GM13977 (cell line): ENCODE results near the gene STYXL1.

ENCODE experiments used
- DNase-seq: peaks from one replicate; pipeline ENCODE4 v3.0.0; 2012; ENCODE audit warnings: low spot score
- in situ Hi-C: fragments of 300-500 bp; cut with MboI; formaldehyde crosslinking; loops from one replicate; pipeline ENCODE4 v1.12.0; 2022; ENCODE audit warnings: low sequenced_read_pairs, low pct_unique_long_range_greater_than_20kb, mixed read lengths, inconsistent platforms; ENCODE audit not compliant: unreplicated experiment
- TF ChIP-seq, protein P1 (sequence below): IDR thresholded peaks from 2 replicates; pipeline ENCODE4 v1.5.1; 2012; ENCODE audit warnings: mild to moderate bottlenecking, control low read depth; ENCODE audit not compliant: insufficient read depth; ENCODE audit errors: extremely low read depth, missing control alignments

Gene STYXL1

DNA sequence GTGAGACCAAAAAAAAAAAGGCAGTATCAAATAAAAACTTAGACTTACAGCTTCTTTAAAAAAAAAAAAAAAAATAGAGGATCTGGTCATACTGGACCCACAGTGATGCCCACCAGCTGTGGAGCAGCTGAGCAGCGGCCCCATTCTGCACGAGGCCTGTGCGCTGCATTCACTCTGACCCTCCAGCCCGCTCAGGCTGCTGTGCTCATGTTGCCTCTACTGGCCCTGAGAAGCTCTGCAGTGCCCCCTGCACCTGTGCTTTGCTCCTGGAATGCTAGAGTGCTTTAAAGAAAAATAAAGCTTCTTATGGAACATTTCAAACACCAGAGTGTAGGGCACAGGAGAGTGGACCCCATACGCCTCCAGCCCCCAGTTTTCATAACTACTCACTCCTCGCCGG, 86.6 kb downstream of the STYXL1 start:
- TF ChIP-seq, protein P1, sequence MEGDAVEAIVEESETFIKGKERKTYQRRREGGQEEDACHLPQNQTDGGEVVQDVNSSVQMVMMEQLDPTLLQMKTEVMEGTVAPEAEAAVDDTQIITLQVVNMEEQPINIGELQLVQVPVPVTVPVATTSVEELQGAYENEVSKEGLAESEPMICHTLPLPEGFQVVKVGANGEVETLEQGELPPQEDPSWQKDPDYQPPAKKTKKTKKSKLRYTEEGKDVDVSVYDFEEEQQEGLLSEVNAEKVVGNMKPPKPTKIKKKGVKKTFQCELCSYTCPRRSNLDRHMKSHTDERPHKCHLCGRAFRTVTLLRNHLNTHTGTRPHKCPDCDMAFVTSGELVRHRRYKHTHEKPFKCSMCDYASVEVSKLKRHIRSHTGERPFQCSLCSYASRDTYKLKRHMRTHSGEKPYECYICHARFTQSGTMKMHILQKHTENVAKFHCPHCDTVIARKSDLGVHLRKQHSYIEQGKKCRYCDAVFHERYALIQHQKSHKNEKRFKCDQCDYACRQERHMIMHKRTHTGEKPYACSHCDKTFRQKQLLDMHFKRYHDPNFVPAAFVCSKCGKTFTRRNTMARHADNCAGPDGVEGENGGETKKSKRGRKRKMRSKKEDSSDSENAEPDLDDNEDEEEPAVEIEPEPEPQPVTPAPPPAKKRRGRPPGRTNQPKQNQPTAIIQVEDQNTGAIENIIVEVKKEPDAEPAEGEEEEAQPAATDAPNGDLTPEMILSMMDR: peak; percentile 15
- in situ Hi-C loops: no loop called here
- no peak for DNase-seq

DNA sequence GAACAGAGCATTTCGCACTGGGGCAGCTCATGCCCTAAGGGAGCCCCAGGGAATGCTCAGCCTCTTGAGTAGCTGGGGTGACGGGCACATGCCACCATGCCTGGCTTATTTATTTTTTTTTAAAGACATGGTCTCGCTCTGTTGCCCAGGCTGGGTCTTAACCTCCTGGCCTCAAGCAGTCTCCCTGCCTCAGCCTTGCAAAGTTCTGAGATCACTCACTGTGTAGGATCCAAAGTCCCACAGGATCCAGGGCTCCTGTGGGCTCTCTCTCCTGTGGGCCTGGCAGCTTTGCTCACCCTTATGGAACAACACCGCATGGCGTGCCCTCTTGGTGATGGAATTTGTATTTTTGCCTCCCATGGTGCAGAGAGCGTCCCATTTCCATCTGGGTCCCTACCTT, 87.4 kb downstream of the STYXL1 start:
- TF ChIP-seq, protein P1: no peak
- DNase-seq: no peak
- in situ Hi-C loops: no loop called here

DNA sequence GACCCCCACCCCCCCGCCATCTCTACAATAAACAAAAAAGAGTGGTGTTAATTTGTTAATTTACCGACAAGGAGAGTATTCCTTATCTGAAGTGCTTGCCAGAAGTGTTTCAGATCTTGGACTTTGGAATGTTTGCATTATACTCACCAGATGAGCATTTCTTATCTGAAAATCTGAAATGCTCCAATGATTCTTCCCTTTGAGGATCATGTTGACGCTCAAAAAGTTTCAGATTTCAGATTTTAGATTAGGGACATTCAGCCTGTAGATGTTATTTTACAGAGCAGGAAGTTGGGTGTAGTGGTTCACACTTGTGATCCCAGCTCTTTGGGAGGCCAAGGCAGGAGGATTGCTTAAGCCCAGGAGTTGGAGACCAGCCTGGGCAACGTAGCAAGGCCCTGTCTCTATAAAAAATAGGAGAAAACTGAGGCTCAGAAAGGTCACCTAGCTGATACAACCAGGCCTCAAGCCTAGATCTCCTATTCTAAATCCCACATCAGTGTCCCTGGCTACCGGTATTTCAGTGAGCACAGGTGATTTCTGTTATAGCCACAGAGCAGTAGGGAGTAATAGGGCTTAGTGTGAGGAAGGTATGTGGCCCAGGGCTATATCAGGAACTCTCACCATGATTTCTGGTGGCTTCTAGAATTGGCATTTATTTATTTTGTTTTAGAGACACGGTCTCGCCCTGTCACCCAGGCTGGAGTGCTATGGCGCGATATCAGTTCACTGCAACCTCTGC, 88.8 kb downstream of the STYXL1 start:
- in situ Hi-C loops: no loop called here
- TF ChIP-seq, protein P1: no peak
- DNase-seq: no peak

DNA sequence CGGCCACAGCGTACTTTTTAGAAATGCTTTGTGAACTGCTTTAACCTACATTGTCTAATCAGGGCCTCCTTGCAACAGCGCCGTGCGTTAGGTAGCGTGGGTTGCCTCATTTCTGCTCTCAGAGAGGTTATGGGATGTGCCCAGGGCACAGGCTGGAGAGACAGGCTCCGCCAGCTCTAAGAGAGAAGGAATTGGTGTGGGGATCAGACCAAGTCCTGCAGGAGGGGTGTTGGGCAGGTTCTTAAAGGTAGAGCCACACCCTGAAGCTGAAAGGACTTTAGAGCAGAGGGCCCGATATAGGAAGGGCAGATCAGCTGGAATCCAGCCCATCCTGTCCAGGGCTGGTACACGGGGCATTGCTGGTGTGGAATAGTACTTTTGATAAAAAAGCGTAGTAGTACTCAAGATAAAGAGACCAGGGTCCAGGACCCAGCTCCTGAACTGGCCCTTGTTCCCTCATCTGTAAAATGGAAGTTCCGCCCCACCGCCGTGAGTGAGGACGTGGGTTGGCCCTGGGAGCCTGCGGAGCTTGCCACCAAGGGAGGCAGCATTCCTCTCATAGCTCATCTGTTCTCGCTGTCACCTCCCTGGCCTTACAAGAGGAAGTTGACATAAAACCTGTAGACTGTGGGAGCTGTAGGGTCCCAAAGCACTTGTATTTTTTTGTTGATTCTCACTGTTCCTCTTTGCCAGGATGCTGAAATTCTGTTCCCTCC, 90.6 kb downstream of the STYXL1 start:
- in situ Hi-C loops: no loop called here
- TF ChIP-seq, protein P1: no peak
- DNase-seq: no peak

DNA sequence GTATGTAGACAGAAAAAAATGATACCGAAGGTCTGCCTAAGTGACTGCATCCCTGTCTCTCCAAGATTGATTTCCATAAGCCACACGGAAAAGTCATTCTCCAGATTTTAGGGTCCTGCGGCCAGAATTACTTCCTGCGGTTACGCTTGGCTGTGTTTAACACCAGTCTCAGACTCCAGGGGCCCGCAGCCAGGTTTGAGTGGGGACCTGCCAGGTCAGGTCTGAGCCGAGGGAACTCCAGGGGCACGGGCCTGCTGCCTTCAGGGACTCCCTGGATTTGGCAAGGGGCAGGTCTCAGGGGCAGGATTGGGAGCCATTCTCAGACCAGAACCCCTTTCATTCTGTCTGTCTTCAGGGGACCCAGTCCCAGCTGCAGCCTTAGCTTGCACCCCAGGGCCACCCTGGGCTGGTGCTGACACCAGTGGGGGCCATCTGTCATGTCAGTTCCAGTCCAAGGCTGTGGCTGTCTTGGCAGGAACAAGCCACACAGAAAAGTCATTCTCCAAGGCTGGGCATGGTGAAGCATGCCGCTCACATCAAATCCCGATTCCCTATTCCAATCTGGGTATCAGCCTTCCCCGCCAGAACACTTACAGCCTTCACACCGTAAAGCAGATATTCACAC, 92.4 kb downstream of the STYXL1 start:
- no peak for DNase-seq
- TF ChIP-seq, protein P1: no peak
- in situ Hi-C loops: no loop called here

DNA sequence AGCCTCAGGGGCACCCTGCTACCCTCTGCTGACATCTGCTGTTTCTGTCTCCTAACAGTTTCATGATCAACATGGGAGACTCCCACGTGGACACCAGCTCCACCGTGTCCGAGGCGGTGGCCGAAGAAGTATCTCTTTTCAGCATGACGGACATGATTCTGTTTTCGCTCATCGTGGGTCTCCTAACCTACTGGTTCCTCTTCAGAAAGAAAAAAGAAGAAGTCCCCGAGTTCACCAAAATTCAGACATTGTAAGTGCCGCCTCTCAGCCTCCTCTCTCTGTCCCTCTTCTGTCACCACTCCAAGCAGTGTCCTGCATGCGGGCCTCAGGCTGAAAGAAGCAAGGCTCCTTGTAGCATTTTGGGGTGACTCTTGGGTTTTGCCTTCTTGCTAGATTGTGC, 93.9 kb downstream of the STYXL1 start:
- in situ Hi-C loops: no loop called here
- no peak for DNase-seq

More for the DNA sequence above, 93.9 kb downstream of the STYXL1 start:
- TF ChIP-seq, protein P1: no peak
